GM06990 (cell line): ENCODE results near the gene LMX1B.

Experiments
- DNase-seq: peaks from one replicate; pipeline ENCODE4 v3.0.0-alpha.2; 2011; ENCODE audit not compliant: insufficient read length; ENCODE audit errors: extremely low read depth
- H3K27me3 ChIP-seq: replicated peaks from 2 replicates; pipeline ENCODE4 v1.6.0; 2011; ENCODE audit warnings: low read length; ENCODE audit not compliant: control insufficient read depth, insufficient read depth
- H3K36me3 ChIP-seq: 2 replicates; pipeline ENCODE4 v1.5.1; 2011; ENCODE audit warnings: low read length; ENCODE audit not compliant: control insufficient read depth, insufficient read depth
- H3K4me3 ChIP-seq: replicated peaks from 2 replicates; pipeline ENCODE4 v1.5.1; 2011; ENCODE audit warnings: low read depth, mild to moderate bottlenecking, control low read depth, low read length
- TF ChIP-seq, protein P1 (sequence below): IDR thresholded peaks from 2 replicates; pipeline ENCODE4 v1.5.1; 2011; ENCODE audit warnings: low read length, control low read depth, mild to moderate bottlenecking, inconsistent platforms; ENCODE audit not compliant: insufficient read depth, poor library complexity, severe bottlenecking

Gene LMX1B

DNA sequence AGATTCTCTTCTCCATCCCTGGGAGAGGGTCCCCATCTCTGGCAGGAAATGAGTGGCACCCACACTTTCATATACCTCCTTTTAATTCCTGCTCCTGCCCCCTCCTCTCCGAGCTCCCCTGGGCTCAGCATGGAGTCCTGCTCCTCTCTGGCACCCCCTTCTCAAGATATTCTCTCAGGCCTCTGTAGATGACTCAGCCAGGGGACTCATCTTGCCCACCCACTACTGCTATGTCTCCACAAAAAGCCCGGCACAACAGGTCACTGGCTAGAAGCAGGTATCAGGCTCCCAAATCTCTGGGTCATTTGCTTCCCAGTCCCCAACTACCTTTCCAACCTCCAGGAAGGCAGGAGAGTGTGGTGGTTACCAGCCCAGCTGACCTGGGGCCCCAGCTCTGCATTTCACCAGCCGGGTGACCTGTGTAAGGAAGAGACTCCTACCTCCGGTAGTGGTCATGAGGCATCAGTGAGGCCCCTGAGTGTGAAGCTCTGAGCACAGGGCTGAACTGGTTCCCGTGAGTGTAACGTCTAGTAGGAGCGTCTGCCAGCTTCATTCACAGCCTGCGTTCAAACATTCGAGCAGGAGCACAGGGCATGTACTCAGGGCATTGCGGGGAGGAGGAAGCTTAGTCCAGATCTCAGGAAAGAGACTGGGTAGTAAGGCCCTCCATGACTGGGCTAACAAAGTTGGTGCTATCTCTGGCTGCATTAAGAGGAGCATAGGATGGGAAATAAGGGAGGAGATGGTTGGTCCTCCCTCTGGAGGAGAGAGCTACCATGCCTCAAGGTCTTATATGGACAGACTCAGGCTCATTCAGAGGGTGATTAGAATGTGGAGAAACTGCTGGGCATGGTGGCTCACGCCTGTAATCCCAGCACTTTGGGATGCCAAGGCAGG lies 63.7 kb downstream of the LMX1B start:
- H3K27me3 ChIP-seq = peaks cover 3% of the 10 kb centered on the region
- no peaks in the 10 kb centered on the region for H3K36me3 ChIP-seq
- no peak overlapping the region for H3K4me3 ChIP-seq
- DNase-seq = no peak
- TF ChIP-seq, protein P1, sequence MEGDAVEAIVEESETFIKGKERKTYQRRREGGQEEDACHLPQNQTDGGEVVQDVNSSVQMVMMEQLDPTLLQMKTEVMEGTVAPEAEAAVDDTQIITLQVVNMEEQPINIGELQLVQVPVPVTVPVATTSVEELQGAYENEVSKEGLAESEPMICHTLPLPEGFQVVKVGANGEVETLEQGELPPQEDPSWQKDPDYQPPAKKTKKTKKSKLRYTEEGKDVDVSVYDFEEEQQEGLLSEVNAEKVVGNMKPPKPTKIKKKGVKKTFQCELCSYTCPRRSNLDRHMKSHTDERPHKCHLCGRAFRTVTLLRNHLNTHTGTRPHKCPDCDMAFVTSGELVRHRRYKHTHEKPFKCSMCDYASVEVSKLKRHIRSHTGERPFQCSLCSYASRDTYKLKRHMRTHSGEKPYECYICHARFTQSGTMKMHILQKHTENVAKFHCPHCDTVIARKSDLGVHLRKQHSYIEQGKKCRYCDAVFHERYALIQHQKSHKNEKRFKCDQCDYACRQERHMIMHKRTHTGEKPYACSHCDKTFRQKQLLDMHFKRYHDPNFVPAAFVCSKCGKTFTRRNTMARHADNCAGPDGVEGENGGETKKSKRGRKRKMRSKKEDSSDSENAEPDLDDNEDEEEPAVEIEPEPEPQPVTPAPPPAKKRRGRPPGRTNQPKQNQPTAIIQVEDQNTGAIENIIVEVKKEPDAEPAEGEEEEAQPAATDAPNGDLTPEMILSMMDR = no peak

DNA sequence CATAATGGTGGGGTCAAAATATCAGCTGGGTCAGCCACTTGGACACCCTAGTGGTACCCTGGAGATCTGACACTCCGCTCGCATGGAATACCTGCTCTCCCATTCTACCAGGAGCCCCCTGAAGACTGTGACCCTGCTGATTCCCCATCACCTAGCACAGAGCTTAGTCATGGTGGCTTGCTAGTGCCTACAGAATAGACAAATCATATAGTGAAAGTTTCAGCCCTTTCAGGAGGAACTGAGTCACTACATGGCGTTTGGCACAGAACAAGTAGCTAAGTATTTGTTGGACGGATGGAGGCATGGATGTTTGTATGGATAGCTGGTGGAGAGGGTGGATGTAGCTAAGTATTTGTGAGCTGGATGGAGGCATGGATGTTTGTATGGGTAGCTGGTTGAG lies 65.3 kb downstream of the LMX1B start:
- DNase-seq = no peak
- H3K27me3 ChIP-seq = peaks cover 1% of the 10 kb centered on the region
- no peaks in the 10 kb centered on the region for H3K36me3 ChIP-seq
- no peak overlapping the region for H3K4me3 ChIP-seq
- TF ChIP-seq, protein P1 = no peak

DNA sequence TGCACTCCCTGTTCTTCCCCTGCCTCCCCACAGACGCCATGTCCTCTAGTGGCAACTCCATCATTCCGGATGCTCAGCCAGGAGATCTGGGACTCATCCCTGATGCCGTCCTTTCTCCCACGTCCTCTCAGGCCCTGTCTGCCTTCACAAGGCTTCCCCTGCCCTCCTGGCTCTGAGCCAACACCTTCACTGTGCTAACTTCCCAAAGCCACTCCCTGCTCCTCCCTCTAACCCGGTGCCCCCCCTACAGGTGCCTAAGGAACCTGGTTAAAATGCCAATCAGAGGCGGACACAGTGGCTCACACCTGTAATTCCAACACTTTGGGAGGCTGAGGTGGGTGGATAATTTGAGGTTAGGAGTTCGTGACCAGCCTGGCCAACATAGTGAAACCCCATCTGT lies 67.6 kb downstream of the LMX1B start:
- H3K27me3 ChIP-seq = peaks cover 6% of the 10 kb centered on the region

DNA sequence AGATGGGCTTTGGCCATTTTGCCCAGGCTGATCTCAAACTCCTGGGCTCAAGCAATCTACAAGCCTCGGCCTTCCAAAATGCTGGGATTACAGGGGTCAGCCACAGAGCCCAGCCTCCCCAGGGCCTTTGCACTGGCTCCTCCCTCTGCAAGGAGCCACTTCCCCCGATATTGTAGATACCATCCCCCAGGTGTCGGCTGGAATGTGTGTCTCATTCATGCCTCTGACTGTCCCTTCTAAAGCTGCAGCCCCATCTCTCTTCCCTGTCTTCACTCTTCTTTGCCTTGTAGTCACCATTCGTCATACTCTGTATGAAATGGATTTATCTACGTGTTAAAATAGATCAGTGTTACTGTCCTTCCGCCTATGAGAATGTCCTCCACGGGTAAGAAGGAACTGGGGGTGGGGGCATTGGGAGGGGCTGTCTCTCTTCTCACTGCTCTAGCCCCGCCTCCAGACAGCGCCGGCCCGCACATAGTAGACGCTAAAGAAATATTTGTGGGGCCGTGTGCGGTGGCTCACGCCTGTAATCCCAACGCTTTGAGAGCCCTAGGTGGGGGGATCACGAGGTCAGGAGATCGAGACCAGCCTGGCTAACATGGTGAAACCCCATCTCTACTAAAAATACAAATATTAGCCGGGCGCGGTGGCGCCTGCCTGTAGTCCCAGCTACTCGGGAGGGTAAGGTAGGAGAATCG lies 68.5 kb downstream of the LMX1B start:
- TF ChIP-seq, protein P1 = no peak
- no peak for DNase-seq
- Histone ChIP-seq H3K4me3 (no peak overlapping the region), H3K36me3 (no peaks in the 10 kb centered on the region), H3K27me3 (peaks cover 6% of the 10 kb centered on the region)

More for the DNA sequence above, 67.6 kb downstream of the LMX1B start:
- Histone ChIP-seq H3K4me3 (no peak overlapping the region), H3K36me3 (no peaks in the 10 kb centered on the region)
- DNase-seq = no peak
- TF ChIP-seq, protein P1 = no peak

DNA sequence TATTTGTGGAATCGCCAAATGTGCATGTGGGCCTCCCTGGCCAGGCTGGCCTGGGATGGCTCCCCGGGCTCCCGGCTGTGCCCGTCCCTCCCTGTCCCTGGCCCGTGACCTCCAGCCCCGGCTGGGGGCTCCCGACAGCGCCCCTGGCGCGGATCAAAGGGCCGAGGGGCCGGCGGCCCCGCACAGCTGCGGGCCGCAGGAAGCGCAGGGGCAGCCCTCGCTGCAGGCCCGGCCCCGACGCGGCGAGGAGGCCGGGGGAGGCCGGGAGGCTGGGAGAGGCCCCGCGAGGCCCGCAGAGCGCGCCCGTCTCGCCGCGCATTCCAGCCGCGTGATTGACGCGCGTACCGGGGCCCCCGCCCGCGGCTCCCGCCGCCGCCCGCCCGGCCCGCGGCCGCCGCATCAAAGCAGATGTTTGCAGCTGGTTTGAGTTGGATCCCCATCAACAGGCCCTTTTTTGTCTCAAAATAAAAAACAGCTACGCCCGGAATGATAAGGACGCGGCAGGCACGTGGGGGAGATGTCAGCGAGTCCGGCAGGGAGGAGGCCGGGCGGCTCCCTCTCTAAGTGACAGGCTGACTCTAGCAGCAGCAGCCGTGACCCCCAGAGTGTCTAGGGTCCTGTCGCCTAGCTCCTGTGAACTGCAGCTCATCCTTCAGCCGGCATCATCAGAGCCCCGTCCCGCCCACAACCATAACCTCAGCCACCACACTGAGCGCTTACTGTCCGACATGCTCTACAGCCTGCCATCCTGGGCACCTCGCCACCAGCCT lies 69.4 kb downstream of the LMX1B start:
- DNase-seq = no peak
- no peak overlapping the region for H3K4me3 ChIP-seq
- H3K36me3 ChIP-seq = no peaks in the 10 kb centered on the region
- peaks cover 6% of the 10 kb centered on the region for H3K27me3 ChIP-seq
- TF ChIP-seq, protein P1 = no peak
